Measurements from ENCODE around the gene PTCD2.

DNA sequence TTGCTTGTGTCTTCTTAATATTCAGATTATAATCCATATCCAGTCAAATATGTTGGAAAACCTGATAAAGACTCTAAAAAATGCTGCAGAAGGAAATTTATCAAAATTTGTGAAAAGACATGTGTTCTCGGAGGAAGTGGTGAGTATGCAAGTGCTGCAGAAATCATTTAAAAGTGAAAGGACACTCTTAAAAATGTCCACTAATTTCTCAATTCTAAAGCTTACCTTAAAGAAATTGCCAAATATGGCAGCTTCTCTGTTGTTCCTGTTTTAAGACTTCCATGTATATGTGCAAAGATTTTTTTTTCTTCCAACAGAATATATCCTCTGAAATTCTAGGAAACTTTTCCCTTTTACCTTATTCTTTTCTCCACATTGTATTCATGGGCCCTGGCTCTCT is 32.4 kb downstream of the PTCD2 start:
- TF ChIP-seq, protein P1, sequence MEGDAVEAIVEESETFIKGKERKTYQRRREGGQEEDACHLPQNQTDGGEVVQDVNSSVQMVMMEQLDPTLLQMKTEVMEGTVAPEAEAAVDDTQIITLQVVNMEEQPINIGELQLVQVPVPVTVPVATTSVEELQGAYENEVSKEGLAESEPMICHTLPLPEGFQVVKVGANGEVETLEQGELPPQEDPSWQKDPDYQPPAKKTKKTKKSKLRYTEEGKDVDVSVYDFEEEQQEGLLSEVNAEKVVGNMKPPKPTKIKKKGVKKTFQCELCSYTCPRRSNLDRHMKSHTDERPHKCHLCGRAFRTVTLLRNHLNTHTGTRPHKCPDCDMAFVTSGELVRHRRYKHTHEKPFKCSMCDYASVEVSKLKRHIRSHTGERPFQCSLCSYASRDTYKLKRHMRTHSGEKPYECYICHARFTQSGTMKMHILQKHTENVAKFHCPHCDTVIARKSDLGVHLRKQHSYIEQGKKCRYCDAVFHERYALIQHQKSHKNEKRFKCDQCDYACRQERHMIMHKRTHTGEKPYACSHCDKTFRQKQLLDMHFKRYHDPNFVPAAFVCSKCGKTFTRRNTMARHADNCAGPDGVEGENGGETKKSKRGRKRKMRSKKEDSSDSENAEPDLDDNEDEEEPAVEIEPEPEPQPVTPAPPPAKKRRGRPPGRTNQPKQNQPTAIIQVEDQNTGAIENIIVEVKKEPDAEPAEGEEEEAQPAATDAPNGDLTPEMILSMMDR (IDR thresholded peaks at IDR 0.05), result no peak
- TF ChIP-seq POLR2A (IDR thresholded peaks at IDR 0.05), result no peak

Measured in body of pancreas (tissue), 4 donors.